SW480 (cell line): ENCODE results near the gene ANGPTL7.

Experiments used
- DNase-seq: peaks from one replicate; pipeline ENCODE4 v3.0.0-alpha.2; 2016; ENCODE audit warnings: low spot score

The ANGPTL7 gene

DNA sequence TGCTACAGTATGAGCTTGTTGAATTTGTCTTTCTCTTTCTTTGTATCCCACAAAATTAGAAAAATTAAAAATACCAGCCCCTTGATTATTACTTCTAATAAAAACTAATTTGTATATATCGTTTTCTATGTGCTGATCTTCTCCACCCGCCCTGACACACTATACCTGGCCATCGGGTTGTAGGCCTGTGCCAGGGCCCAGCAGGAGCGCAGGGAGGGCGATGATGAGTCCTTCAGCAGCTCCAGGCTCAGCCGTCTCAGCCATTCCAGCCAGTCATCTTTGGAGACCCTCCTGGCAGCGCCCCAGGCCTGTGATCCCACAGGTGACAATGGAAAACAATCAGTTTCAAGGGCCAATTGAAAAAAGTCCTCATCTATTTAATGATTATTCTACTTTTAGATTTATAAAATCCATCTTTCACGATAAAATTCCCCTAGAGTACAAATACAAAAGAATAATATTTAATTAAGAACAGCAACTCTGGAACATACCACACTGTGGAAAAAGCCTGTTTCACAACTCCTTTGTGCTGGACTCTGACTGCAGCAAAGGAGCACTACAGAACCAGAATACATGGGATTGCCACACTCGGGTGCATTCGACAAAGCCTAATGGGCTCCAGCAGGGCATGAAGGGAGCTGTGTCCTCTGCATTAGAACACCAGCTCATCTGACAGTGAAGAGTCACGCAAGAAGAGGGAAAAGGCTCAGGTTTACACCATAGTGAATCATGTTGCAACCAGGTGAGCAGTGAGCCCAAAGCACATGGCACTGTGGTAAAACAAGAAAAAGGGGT is 15.4 kb downstream of the ANGPTL7 start:
- no peak for DNase-seq

DNA sequence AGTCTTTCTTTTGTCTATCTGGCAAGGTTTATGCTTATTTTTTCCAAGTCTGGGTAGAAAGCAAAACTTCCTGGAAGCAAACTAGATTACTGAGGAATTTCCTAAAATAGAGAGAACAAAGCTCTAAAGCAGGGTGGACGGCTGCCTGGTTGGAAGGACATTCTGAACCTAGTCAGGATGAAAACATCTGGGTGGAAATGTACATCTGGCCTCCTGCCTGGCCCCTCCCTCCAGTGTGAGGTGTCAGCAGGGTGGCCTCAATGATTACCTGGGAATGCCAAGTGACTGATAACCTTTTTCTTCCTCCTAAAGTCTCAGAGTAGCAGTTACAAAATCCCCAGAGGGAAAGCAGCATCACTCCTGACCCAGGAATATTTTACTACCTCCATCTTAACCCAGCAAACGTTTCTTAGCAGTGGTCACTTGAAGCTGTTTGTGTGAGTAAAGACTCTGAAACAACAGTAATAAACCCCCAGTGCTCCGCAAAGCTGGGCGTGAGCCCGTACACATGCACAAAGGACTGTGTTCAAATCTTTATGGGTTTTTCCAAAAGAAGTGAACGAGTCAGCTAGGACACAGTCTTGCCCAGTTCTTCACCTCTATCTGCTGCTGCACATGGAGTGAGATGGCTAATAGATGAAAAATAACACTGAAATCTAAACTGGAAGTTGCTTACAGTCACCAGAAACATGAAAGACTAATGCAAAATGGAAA is 18.9 kb downstream of the ANGPTL7 start:
- no peak for DNase-seq

DNA sequence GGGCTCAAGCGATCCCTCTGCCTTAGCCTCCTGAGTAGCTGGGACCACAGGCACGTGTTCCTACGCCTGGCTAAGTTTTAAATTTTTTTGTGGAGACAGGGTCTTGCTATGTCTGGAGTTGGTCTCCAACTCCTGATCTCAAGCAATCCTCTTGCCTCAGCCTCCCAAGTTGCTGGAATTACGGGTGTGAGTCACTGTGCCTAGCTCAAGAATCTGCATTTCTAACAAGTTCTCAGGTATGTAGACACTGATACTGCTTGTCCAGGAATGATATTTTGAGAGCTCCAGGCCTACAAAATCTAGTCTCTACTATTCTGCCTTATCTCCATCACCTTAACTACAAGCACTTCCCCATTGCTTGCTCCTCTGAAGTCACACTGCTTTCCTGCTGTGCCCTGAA is 22.3 kb downstream of the ANGPTL7 start:
- DNase-seq: no peak

DNA sequence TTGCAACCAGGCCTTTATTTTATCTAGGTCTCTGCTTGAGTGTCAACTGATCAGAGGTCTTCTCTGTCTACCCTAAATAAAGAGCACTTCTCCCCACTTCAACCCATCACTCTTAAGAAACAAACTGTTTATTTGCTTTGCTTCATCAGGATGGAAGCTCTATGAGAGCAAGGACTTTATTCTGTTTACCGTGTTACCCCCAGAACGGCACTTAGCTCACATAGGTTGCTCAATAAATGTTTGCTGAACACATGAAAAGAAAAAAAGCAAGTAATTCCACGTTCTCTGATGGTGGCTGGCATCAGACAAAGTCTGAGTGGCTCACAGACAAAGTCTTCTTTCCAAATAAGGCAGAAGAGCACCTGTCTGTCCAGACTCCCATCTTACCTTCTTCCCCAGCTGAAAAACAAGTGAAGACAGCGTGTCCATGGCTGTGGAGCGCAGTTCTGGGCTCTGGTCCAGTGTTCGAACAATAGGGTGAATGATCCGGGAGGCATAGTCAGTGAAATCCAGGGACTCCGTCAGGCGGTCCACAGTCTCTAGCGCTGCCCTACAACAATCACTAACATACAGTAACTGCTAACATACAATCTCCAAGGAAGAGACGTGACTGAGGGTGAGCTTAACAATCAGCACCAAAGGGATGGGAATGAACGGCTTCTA is 22.9 kb downstream of the ANGPTL7 start:
- DNase-seq: no peak

DNA sequence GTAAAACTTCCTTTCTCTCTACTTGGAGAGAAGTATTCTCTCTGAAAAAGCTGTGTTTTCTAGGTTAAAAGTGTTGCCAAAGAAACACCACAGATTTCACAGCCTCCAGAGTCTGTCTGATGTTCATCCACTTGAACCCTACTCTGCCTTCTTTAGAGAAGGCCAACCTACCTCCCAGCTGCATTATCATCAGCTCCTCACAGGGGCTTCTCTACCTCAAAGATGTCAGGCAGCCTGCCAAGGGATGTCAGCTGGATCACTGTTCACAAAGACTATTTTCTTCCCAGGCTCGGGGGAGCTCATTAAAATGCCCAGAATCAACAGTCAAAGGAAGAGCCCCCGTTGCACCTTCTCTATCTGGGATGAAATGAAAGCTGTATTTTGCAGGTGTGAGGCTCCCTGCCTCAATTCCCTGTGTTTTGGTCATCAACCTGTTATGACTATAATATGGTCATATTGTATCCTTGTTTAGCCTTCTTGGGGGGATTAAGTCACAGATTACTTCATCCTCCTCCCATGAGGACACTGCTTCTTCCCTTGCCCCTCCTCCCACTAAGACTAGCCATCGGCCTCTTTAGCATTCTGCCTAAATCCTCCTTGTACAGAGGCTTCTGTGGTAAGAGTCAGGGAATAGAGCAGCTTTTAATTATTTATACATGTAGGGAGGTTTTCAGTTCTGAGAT is 25.7 kb downstream of the ANGPTL7 start:
- DNase-seq: no peak

DNA sequence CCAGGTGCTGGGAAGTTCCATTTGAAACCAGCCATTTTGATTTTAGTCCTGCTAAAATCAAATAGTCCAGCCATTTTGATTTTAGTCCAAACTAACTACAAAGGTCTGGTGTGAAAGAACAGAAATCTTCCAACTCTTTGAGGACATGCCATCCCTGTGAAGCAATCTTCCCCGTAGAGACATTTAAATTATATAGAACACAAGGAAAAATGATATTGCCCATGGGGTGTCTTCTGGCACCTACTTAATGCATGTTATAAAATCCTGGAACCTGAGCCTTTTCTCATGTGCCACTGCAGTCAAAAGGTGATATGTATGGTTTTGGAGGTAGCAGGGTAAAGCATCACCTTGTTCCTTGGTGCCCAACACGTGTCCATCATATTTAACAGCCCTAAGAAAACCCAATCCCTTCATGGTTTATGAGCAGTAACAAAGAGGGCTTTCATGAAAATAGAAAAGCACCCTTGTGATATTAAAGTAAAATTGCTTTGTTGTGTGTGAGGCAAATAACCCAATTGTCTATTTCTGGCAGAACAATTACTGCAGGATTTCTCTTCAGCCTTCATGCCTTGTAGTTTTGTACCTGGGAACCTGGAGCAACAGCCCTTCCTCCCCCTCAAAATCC is 26.3 kb downstream of the ANGPTL7 start:
- DNase-seq: no peak

DNA sequence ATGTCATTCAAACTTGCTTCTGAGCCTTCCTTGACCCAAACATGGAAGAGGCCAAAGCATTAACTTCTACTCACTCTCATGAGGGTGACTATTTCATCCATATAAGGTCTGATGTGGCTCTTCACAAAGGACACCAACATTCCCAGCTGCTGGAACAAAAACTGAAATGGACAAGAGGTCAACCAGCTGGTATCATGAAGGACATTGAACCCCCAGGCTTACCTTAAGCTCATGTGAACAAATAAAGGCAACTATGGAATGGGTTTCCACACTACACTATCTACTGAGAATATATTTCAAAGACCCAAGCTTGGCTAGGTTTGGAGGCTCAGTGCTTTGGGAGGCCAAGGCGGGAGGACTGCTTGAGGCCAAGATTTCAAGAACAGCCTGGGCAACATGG is 26.9 kb downstream of the ANGPTL7 start:
- DNase-seq: no peak

DNA sequence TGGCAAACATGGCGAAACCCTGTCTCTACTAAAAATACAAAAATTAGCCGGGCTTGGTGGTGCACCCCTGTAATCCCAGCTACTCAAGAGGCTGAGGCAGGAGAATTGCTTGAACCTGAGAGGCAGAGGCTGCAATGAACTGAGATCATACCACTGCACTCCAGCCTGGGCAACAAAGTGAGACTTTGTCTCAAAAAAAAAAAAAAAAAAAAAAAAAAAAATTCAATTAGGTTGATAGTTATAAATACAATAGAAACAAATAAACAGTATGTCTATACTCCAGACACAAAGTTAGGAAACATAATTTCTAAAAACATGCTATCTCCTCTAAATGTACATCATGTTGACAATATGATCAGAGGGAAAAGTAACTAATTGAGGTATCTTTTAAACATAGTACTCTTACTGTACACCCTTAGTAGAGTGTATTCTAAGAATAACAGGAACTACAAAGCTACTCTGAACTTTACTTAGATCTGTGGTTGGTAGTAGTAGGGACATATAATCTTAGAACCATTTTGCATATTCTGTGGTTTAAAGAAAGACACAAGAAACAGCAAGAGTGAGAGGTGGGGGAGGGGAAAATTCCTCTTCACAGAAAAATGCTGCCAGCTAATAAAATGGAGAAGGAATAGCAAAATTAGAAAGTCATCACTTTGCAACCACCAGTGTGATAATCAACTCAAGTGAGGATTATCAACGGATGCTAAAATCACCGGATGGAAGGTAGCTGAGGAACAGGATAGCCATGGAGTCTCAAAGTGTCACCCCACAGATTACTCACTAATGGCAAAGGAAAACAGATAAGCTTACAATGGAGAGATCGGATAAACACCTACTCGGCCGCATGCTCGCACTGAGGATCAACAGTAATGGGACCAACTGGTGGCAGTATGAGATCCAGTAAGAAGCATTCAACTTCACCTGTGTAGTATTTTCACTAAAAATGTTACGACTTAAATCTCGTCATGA is 38.2 kb downstream of the ANGPTL7 start:
- DNase-seq: no peak

DNA sequence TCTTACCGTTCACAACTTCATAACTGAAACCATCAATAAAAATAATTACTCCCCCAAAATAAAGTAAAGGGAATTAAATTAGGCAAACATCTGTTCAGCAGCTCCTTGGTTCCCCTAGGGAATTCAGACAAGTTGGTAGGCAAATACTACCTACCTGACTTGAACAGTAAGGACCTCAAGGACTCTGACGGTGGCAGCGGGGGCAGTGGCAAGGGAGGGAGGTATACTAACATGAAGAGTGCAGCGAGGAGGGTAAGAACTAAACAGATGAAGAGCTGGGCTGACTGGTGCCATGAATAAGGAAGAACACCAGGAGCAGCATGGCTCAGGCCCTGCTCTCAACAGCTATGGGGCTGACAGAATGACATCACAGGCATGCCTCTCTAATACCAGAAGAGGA is 40.0 kb downstream of the ANGPTL7 start:
- DNase-seq: no peak

DNA sequence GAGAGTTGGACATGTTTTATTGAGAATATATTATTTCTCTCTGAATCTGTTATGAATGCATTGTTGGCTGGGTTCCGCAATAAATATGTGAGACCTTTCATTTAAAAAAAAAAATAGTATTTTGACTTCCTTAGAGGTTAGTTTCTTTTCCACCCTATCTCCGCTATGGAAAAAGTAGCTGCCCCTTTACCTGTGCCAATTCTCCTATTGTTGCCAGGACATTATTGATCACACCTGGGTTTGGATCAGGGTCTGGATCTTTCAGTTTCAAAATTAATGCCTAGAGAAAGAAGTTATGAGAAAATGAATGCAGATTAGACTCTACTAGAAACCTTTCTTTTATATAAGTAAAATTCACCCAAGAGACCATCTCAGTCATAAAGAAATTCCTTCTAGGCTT is 44.1 kb downstream of the ANGPTL7 start:
- DNase-seq: no peak

DNA sequence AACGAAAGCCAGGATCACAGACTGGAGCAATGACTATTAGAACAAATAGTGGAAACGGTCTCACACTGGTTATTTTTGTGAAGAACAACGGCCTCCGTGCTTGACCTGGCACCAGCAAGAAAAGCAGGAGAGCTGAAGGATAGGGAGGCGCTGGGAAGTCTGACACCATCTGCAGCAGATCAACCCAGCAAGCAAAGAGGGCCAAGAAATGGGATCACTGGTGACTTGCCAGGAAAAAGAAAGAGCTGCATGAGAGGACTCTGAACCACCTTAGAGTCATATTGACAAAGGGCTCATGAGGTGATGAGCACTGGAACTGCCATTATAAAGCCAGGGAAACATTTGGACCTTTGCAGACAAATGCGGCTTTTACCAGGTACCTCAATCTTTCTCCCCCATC is 48.2 kb downstream of the ANGPTL7 start:
- DNase-seq: no peak

DNA sequence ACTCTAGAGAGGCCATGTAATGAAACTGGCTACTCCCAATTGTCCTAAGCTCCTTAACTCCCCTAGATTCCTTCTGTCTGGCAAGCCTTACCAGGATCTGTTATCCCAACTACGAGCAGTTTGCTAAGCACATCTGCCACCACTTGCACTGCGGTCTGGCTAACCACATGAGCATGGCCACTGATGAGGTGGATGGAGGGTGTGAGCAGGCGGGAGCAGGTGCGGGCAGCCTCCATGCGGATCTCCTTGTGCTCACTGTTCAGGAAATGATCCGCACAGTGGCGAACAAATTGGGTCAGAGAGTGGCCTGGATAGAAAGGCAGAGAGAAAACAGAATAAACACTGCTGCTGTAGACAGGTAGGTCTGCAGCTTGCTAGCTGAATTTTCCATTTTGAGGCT is 49.2 kb downstream of the ANGPTL7 start:
- DNase-seq: no peak

DNA sequence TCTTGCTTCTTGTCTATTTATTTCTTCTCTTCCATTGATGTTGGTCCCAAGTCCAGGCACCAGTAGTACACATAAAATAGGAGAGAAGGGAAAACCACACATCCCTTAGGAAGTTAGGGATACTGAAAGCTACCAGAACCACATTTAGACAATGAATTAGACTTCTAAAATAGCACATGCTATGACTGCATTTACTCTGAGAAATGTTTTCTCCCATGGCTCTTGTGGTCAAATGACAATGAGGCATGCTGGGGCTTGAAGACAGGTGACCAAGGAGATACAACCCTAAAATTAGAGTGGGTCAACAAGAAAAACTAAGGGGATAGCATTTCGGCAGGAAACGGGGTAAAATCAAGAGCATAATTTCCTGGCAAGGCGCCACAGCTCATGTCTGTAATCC is 56.1 kb downstream of the ANGPTL7 start:
- no peak for DNase-seq
